A549 (cell line): ENCODE results near the gene GSTA4. TPM values are rescaled to one million over a fixed set of nuclear protein-coding genes. Genes with fewer than 3 reads are reported as not detected.

Source experiments
- ATAC-seq, 2 experiments: fragments of 200-7000 bp in 1 of 2; fragments of >200 bp in 1 of 2; cut with Nextera tagmentation in 1 of 2; cut with Tn5 transposase in 1 of 2; 3 replicates each; pipeline versions ENCODE4 v1.8.0 to v1.9.1; 2018 to 2020; ENCODE audit warnings: mild to moderate bottlenecking in 1 of 2, moderate library complexity in 1 of 2
- CTCF ChIA-PET: fragments of 300-600 bp; sonication (Branson Sonifier 250); formaldehyde crosslinking; extraction: SDS; loops from one replicate; lab custom pipeline; 2021; ENCODE audit warnings: antibody characterized with exemption, inconsistent platforms; lab: Yijun Ruan, JAX
- POLR2A ChIA-PET: fragments of 350-600 bp; formaldehyde crosslinking; extraction: SDS; loops from one replicate; lab custom pipeline; 2021; ENCODE audit warnings: antibody characterized with exemption, inconsistent platforms; lab: Yijun Ruan, JAX
- DNase-seq, 2 experiments: peaks; one replicate each; pipeline versions ENCODE4 v3.0.0 to v3.0.0-alpha.2; 2011 to 2016; ENCODE audit warnings: low read depth in 1 of 2, low spot score in 1 of 2
- FAIRE-seq: peaks from 2 replicates; lab custom pipeline; 2011; peaks lifted over from hg19 to GRCh38; lab: Jason Lieb, UNC
- H3K27ac ChIP-seq, 2 experiments: fragments of >200 bp; sonication (Bioruptor Twin); formaldehyde crosslinking; 3 replicates each; pipeline ENCODE4 v1.5.1; 2016 to 2017
- H3K4me1 ChIP-seq: fragments of >200 bp; sonication (Bioruptor Twin); formaldehyde crosslinking; 3 replicates; pipeline ENCODE4 v1.6.1; 2016
- H3K4me2 ChIP-seq: fragments of >200 bp; sonication (Bioruptor Twin); formaldehyde crosslinking; 3 replicates; pipeline ENCODE4 v1.6.1; 2016
- H3K4me3 ChIP-seq: fragments of >200 bp; sonication (Bioruptor Twin); formaldehyde crosslinking; 3 replicates; pipeline ENCODE4 v1.5.1; 2016
- H3K9me3 ChIP-seq: fragments of >200 bp; sonication (Bioruptor Twin); formaldehyde crosslinking; 3 replicates; pipeline ENCODE4 v1.6.1; 2016
- ATOH8 ChIP-seq: fragments of 250-450 bp; sonication (Bioruptor Pico); IDR thresholded peaks from 2 replicates; pipeline ENCODE4 v1.5.0; 2020; ENCODE audit warnings: low read depth, mild to moderate bottlenecking, moderate library complexity
- BHLHE40 ChIP-seq: IDR thresholded peaks from 2 replicates; pipeline ENCODE4 v1.6.1; 2012; ENCODE audit warnings: low read depth, low read length, inconsistent platforms
- CEBPB ChIP-seq, 2 experiments: fragments of >200 bp in 1 of 2; sonication (Bioruptor Twin) in 1 of 2; formaldehyde crosslinking in 1 of 2; IDR thresholded peaks; 2 replicates each; pipeline ENCODE4 v1.6.1; 2012 to 2016
- CHD2 ChIP-seq: fragments of 150-350 bp; IDR thresholded peaks from 2 replicates; pipeline ENCODE4 v1.6.1; 2014; ENCODE audit warnings: low read length; ENCODE audit not compliant: partially characterized antibody
- CHD4 ChIP-seq: fragments of 200-600 bp; sonication (generic); IDR thresholded peaks from 2 replicates; pipeline ENCODE4 v1.6.1; 2016; ENCODE audit warnings: antibody characterized with exemption, mild to moderate bottlenecking, borderline replicate concordance
- E2F6 ChIP-seq: IDR thresholded peaks from 2 replicates; pipeline ENCODE4 v1.6.1; 2012; ENCODE audit warnings: low read depth, borderline replicate concordance
- EHF ChIP-seq: fragments of 250-450 bp; sonication (Bioruptor Pico); IDR thresholded peaks from 2 replicates; pipeline ENCODE4 v1.5.0; 2020; ENCODE audit warnings: mild to moderate bottlenecking
- EHMT2 ChIP-seq: fragments of 200-600 bp; sonication (generic); IDR thresholded peaks from 2 replicates; pipeline ENCODE4 v1.6.1; 2016; ENCODE audit warnings: antibody characterized with exemption, low read depth, mild to moderate bottlenecking, moderate library complexity
- EP300 ChIP-seq, 2 experiments: fragments of >200 bp; sonication (Bioruptor Twin); formaldehyde crosslinking; IDR thresholded peaks; 2 replicates in 1 of 2; 3 replicates in 1 of 2; pipeline ENCODE4 v1.6.1; 2016 to 2017
- ESRRA ChIP-seq: fragments of 150-350 bp; IDR thresholded peaks from 2 replicates; pipeline ENCODE4 v1.6.1; 2014; ENCODE audit warnings: mild to moderate bottlenecking, low read length, borderline replicate concordance
- FOSB ChIP-seq: fragments of 250-450 bp; sonication (Bioruptor Pico); IDR thresholded peaks from 2 replicates; pipeline ENCODE4 v1.5.0; 2020; ENCODE audit warnings: mild to moderate bottlenecking, moderate library complexity
- FOXS1 ChIP-seq: fragments of 250-450 bp; sonication (Bioruptor Pico); IDR thresholded peaks from 2 replicates; pipeline ENCODE4 v1.5.0; 2020; ENCODE audit warnings: mild to moderate bottlenecking, moderate library complexity
- HES2 ChIP-seq: fragments of >200 bp; sonication (Bioruptor Twin); formaldehyde crosslinking; IDR thresholded peaks from 2 replicates; pipeline ENCODE4 v1.6.1; 2016
- HMGXB4 ChIP-seq: fragments of 250-450 bp; sonication (Bioruptor Pico); IDR thresholded peaks from 2 replicates; pipeline ENCODE4 v1.5.0; 2021; ENCODE audit warnings: mild to moderate bottlenecking, moderate library complexity, borderline replicate concordance
- HOXA7 ChIP-seq: fragments of 250-450 bp; sonication (Bioruptor Pico); IDR thresholded peaks from 2 replicates; pipeline ENCODE4 v1.5.0; 2020; ENCODE audit warnings: mild to moderate bottlenecking, moderate library complexity
- JUN ChIP-seq, 2 experiments: fragments of >200 bp; sonication (Bioruptor Twin); formaldehyde crosslinking; IDR thresholded peaks; 2 replicates in 1 of 2; 3 replicates in 1 of 2; pipeline ENCODE4 v1.6.1; 2016 to 2017
- NFE2L2 ChIP-seq: fragments of 150-350 bp; conservative IDR thresholded peaks from 2 replicates; pipeline ENCODE4 v1.6.1; 2014; ENCODE audit warnings: low read length
- NPAS2 ChIP-seq: fragments of 250-450 bp; sonication (Bioruptor Pico); IDR thresholded peaks from 2 replicates; pipeline ENCODE4 v1.8.0; 2022; ENCODE audit warnings: mild to moderate bottlenecking, moderate library complexity, borderline replicate concordance
- PBX3 ChIP-seq: IDR thresholded peaks from 2 replicates; pipeline ENCODE4 v1.6.1; 2012
- RAD21 ChIP-seq, 2 experiments: fragments of >200 bp in 1 of 2; sonication (Bioruptor Twin) in 1 of 2; formaldehyde crosslinking in 1 of 2; IDR thresholded peaks in 1 of 2; conservative IDR thresholded peaks in 1 of 2; 2 replicates in 1 of 2; 3 replicates in 1 of 2; pipeline ENCODE4 v1.6.1; 2012 to 2018; ENCODE audit warnings: inconsistent platforms in 1 of 2
- REST ChIP-seq: fragments of 200-600 bp; sonication (generic); IDR thresholded peaks from 2 replicates; pipeline ENCODE4 v1.6.1; 2016; ENCODE audit warnings: antibody characterized with exemption, mild to moderate bottlenecking, moderate library complexity
- SMC3 ChIP-seq: fragments of >200 bp; sonication (Bioruptor Twin); formaldehyde crosslinking; IDR thresholded peaks from 3 replicates; pipeline ENCODE4 v1.6.1; 2018; ENCODE audit warnings: inconsistent platforms
- SREBF2 ChIP-seq: fragments of 450-650 bp; IDR thresholded peaks from 2 replicates; pipeline ENCODE4 v1.6.1; 2014; ENCODE audit warnings: mild to moderate bottlenecking, moderate library complexity
- ZC3H11A ChIP-seq: fragments of 450-650 bp; IDR thresholded peaks from 2 replicates; pipeline ENCODE4 v1.6.1; 2014; ENCODE audit warnings: antibody characterized with exemption, mild to moderate bottlenecking
- WGBS: methylation state at CpG from one replicate; pipeline ENCODE4 v1.1.6; 2017; ENCODE audit errors: missing lambda C conversion rate; 5-methylcytosine and 5-hydroxymethylcytosine counted together
- polyA plus RNA-seq, 4 experiments: library from polyadenylated mRNA; depleted of rRNA in 3 of 4; stranded (reverse); fragments of >200 nt; fragmentation: RNase III in 1 of 4; extraction: RNeasy Plus Mini Kit Qiagen cat#74134 plus additional on column Dnase treatment in 1 of 4; gene quantifications; 2 replicates in 3 of 4; 3 replicates in 1 of 4; pipeline ENCODE4 v1.2.3, GENCODE V29; 2011 to 2017

GSTA4 gene
- polyA plus RNA-seq, 2 of the 4 experiments (the other 2 are of a cell fraction): 12.6 to 30.6 TPM

GRCh38 chr6:52999456-52999855 lies 4.4 kb upstream of the GSTA4 start (continued):
- TF ChIP-seq HMGXB4 (CRISPR knock-in tag): no peak
- no peak for TF ChIP-seq EHF (CRISPR knock-in tag)
- TF ChIP-seq SMC3: no peak
- TF ChIP-seq EHMT2: no peak
- no peak for TF ChIP-seq NFE2L2
- TF ChIP-seq ZC3H11A: no peak
- no peak for TF ChIP-seq RAD21 (conservative IDR thresholded peaks at IDR 0.05 in 1 of 2, IDR thresholded peaks at IDR 0.05 in 1 of 2)
- no peak for TF ChIP-seq SREBF2
- TF ChIP-seq, all 56 proteins: peak for 0

- ATAC-seq: no peak
- no peak for FAIRE-seq
- WGBS: 76% methylated on average over 4 of the region's 4 CpGs
- Histone ChIP-seq H3K27ac (no peak overlapping the region), H3K4me2 (no peak overlapping the region), H3K4me3 (no peak overlapping the region), H3K4me1 (no peaks in the 10 kb centered on the region), H3K9me3 (no peaks in the 10 kb centered on the region)
- ChIA-PET CTCF (interaction anchor here (1.0 kb wide), 1 partner anchor 16 kb away, joined by 3 read pairs; no protein-coding TSS in a partner anchor), POLR2A (no interaction called here)
- TF ChIP-seq JUN (IDR thresholded peaks at IDR 0.05) (no peak), SMC3 (no peak), CEBPB (IDR thresholded peaks at IDR 0.05) (no peak), FOSB (no peak), NFE2L2 (no peak), CHD2 (no peak), ESRRA (no peak), HES2 (no peak), PBX3 (no peak), EP300 (IDR thresholded peaks at IDR 0.05) (no peak), BHLHE40 (no peak), EHMT2 (no peak), ATOH8 (CRISPR knock-in tag) (no peak), E2F6 (no peak), HOXA7 (no peak), FOXS1 (CRISPR knock-in tag) (no peak), NPAS2 (CRISPR knock-in tag) (no peak), REST (no peak), CHD4 (no peak)
- no peak for DNase-seq
Observed at GRCh38 chr6:52998603-52999002, 3.5 kb upstream of the GSTA4 start.
